Peyer's patch (tissue), 4 donors: Measurements from ENCODE around the gene CMTM8.
A peak's percentile ranks its signal among the peaks of the same experiment; 100 is the strongest.

Experiments used
- CTCF ChIP-seq, 6 experiments: fragments of 450-650 bp in 4 of 6; fragments of 200-600 bp in 2 of 6; sonication (generic) in 1 of 6; IDR thresholded peaks; one replicate each; pipeline ENCODE4 v1.5.1; 2017 to 2019; ENCODE audit warnings: antibody characterized with exemption in 6 of 6, mild to moderate bottlenecking in 3 of 6, moderate library complexity in 1 of 6
- POLR2A ChIP-seq, 2 donors: fragments of 450-650 bp; IDR thresholded peaks; one replicate each; pipeline ENCODE4 v1.5.1; 2017; ENCODE audit warnings: antibody characterized with exemption in 2 of 2, mild to moderate bottlenecking in 2 of 2, moderate library complexity in 2 of 2

- peak in 1 of 6 experiments; percentile 16 for TF ChIP-seq CTCF (IDR thresholded peaks at IDR 0.05)
- TF ChIP-seq POLR2A (IDR thresholded peaks at IDR 0.05), result no peak
Measured at GRCh38 chr3:32405711-32406323, 167.3 kb downstream of the CMTM8 start.
